K562 (cell line): Measurements from ENCODE around the gene TENT5A. TPM values are rescaled to one million over a fixed set of nuclear protein-coding genes. Genes with fewer than 3 reads are reported as not detected.

ENCODE experiments used
- ATAC-seq: fragments of 200-7000 bp; cut with Tn5 transposase; 3 replicates; pipeline ENCODE4 v1.9.1; 2020; ENCODE audit warnings: moderate library complexity
- BruUV-seq: library from RNA; stranded (reverse); fragments of 400-500 nt; replicated peaks from 2 replicates; lab custom pipeline; 2021; lab: Mats Ljungman, UMichigan
- CTCF ChIA-PET: fragments of 300-600 bp; formaldehyde crosslinking; extraction: SDS; loops from one replicate; lab custom pipeline; 2021; ENCODE audit warnings: low intra/inter-chr PET ratio; lab: Yijun Ruan, JAX
- POLR2A ChIA-PET: fragments of 300-600, 350-650 bp; sonication (Branson Sonifier 250); formaldehyde crosslinking; extraction: SDS; loops from one replicate; lab custom pipeline; 2021; ENCODE audit warnings: antibody characterized with exemption, inconsistent platforms; lab: Yijun Ruan, JAX
- DNase-seq, 4 experiments: peaks; one replicate each; pipeline versions ENCODE4 v3.0.0 to v3.0.0-alpha.2; 2011 to 2018; ENCODE audit warnings: low spot score in 3 of 4, mixed read lengths in 3 of 4; ENCODE audit errors: extremely low read depth in 1 of 4
- FAIRE-seq: peaks from 2 replicates; lab custom pipeline; 2011; peaks lifted over from hg19 to GRCh38; lab: Jason Lieb, UNC
- H2AFZ ChIP-seq: 2 replicates; pipeline ENCODE4 v1.6.0; 2011; ENCODE audit warnings: low read depth, low read length, control low read depth, inconsistent platforms
- H3K27ac ChIP-seq: fragments of 200-600 bp; 3 replicates; pipeline ENCODE4 v1.8.0; 2011; ENCODE audit warnings: low read depth, mild to moderate bottlenecking, control low read depth, inconsistent platforms, low read length, moderate library complexity, mixed read lengths; ENCODE audit errors: extremely low read depth
- H3K27me3 ChIP-seq, 2 experiments: fragments of 300-600 bp in 1 of 2; 2 replicates in 1 of 2; 3 replicates in 1 of 2; pipeline versions ENCODE4 v1.6.0 to v1.8.0; 2011; ENCODE audit warnings: inconsistent platforms in 2 of 2, low read length in 2 of 2, mild to moderate bottlenecking in 1 of 2, mixed read lengths in 1 of 2, moderate library complexity in 1 of 2; ENCODE audit not compliant: control insufficient read depth in 2 of 2, insufficient read depth in 2 of 2
- H3K36me3 ChIP-seq: fragments of 300-600 bp; 3 replicates; pipeline ENCODE4 v1.8.0; 2011; ENCODE audit warnings: mild to moderate bottlenecking, low read length, inconsistent platforms; ENCODE audit not compliant: control insufficient read depth, insufficient read depth
- H3K4me1 ChIP-seq, 2 experiments: fragments of 200-600 bp in 1 of 2; replicated peaks in 1 of 2; 2 replicates in 1 of 2; 3 replicates in 1 of 2; pipeline versions ENCODE4 v1.5.1 to v1.8.0; 2011; ENCODE audit warnings: inconsistent platforms in 2 of 2, low read length in 2 of 2, mild to moderate bottlenecking in 1 of 2, mixed read lengths in 1 of 2, moderate library complexity in 1 of 2; ENCODE audit not compliant: control insufficient read depth in 2 of 2, insufficient read depth in 2 of 2
- H3K4me2 ChIP-seq: 2 replicates; pipeline ENCODE4 v1.6.1; 2011; ENCODE audit warnings: low read length, control low read depth, inconsistent platforms, mixed read lengths; ENCODE audit not compliant: insufficient read depth
- H3K4me3 ChIP-seq: fragments of 200-600 bp; sonication (generic), shearing (Covaris generic); 2 replicates; pipeline ENCODE4 v1.5.1; 2016; ENCODE audit warnings: control low read depth, inconsistent platforms
- H3K79me2 ChIP-seq: fragments of 200-600 bp; 3 replicates; pipeline ENCODE4 v1.8.0; 2011; ENCODE audit warnings: low read length, inconsistent platforms; ENCODE audit not compliant: control insufficient read depth, insufficient read depth
- H3K9ac ChIP-seq, 2 experiments: 2 replicates each; pipeline versions ENCODE4 v1.6.0 to v1.6.1; 2011; ENCODE audit warnings: low read depth in 2 of 2, low read length in 2 of 2, control low read depth in 1 of 2, inconsistent platforms in 1 of 2, mild to moderate bottlenecking in 1 of 2, mixed read lengths in 1 of 2; ENCODE audit not compliant: insufficient read depth in 1 of 2
- H3K9me1 ChIP-seq: one replicate; pipeline ENCODE4 v1.6.0; 2011; ENCODE audit warnings: inconsistent platforms, mild to moderate bottlenecking, low read length, moderate library complexity; ENCODE audit not compliant: control insufficient read depth, insufficient read depth
- H3K9me3 ChIP-seq: replicated peaks from 2 replicates; pipeline ENCODE4 v1.5.1; 2011; ENCODE audit warnings: low read depth, low read length, inconsistent platforms; ENCODE audit not compliant: control insufficient read depth, insufficient read depth
- H4K20me1 ChIP-seq: replicated peaks from 2 replicates; pipeline ENCODE4 v1.6.1; 2011; ENCODE audit warnings: low read length, inconsistent platforms, mixed read lengths; ENCODE audit not compliant: control insufficient read depth, insufficient read depth
- GTF2F1 ChIP-seq: IDR thresholded peaks from 2 replicates; pipeline ENCODE4 v1.6.1; 2011; ENCODE audit warnings: low read depth, low read length, improper control_type of control experiment
- KDM1A ChIP-seq, 2 experiments: fragments of 450-650 bp; IDR thresholded peaks; 2 replicates each; pipeline ENCODE4 v1.6.1; 2016; ENCODE audit warnings: mild to moderate bottlenecking in 2 of 2
- MAFK ChIP-seq: IDR thresholded peaks from 2 replicates; pipeline ENCODE4 v1.6.1; 2011; ENCODE audit warnings: low read length, improper control_type of control experiment
- MTA1 ChIP-seq: fragments of 450-650 bp; IDR thresholded peaks from 2 replicates; pipeline ENCODE4 v1.6.1; 2017; ENCODE audit warnings: borderline replicate concordance
- NCOR1 ChIP-seq: fragments of 450-650 bp; IDR thresholded peaks from 2 replicates; pipeline ENCODE4 v1.6.1; 2016; ENCODE audit warnings: mild to moderate bottlenecking, moderate library complexity
- NEUROD1 ChIP-seq: fragments of 150-350 bp; IDR thresholded peaks from 2 replicates; pipeline ENCODE4 v1.6.1; 2014; ENCODE audit warnings: borderline replicate concordance, low read length, low read depth; ENCODE audit not compliant: partially characterized antibody
- SREBF1 ChIP-seq: fragments of 150-350 bp; IDR thresholded peaks from 2 replicates; pipeline ENCODE4 v1.6.1; 2014; ENCODE audit warnings: antibody characterized with exemption, low read depth, low read length, borderline replicate concordance
- SRF ChIP-seq, 2 experiments: fragments of 250-450, 450-650 bp in 1 of 2; sonication (Bioruptor Pico) in 1 of 2; sonication (generic) in 1 of 2; formaldehyde crosslinking; IDR thresholded peaks; 2 replicates each; pipeline versions ENCODE4 v1.5.0 to v1.5.1; 2020 to 2022; ENCODE audit warnings: mild to moderate bottlenecking in 1 of 2, missing genetic modification reagents in 1 of 2
- SRSF1 ChIP-seq: fragments of 200-400 bp; formaldehyde crosslinking; IDR thresholded peaks from 2 replicates; pipeline ENCODE4 v1.6.1; 2017; ENCODE audit warnings: mild to moderate bottlenecking, low read depth, low read length, moderate library complexity
- ZBTB11 ChIP-seq, 3 experiments: fragments of 200-800 bp in 1 of 3; fragments of 250-450 bp in 1 of 3; fragments of 450-650 bp in 1 of 3; sonication (Bioruptor Pico) in 1 of 3; sonication (Bioruptor generic) in 1 of 3; formaldehyde crosslinking in 1 of 3; IDR thresholded peaks; 2 replicates each; pipeline versions ENCODE4 v1.6.1 to v1.8.0; 2016 to 2022; ENCODE audit warnings: mild to moderate bottlenecking in 2 of 3, missing genetic modification characterization in 2 of 3, missing compliant biosample characterization in 1 of 3, moderate library complexity in 1 of 3
- ZBTB12 ChIP-seq: fragments of 250-450 bp; sonication (Bioruptor Pico); IDR thresholded peaks from 2 replicates; pipeline ENCODE4 v1.4.0; 2020
- ZMIZ1 ChIP-seq, 2 experiments: fragments of 150-350 bp in 1 of 2; IDR thresholded peaks; 2 replicates each; pipeline ENCODE4 v1.6.1; 2012 to 2016; ENCODE audit warnings: low read depth in 2 of 2, low read length in 2 of 2, mild to moderate bottlenecking in 1 of 2, moderate library complexity in 1 of 2
- ZNF146 ChIP-seq: IDR thresholded peaks from one replicate; pipeline ENCODE4 v1.6.1; 2018; ENCODE audit warnings: missing compliant biosample characterization; ENCODE audit not compliant: unreplicated experiment
- ZNF3 ChIP-seq: fragments of 250-450 bp; sonication (Bioruptor Pico); IDR thresholded peaks from 2 replicates; pipeline ENCODE4 v1.5.0; 2021; ENCODE audit warnings: mild to moderate bottlenecking, moderate library complexity
- ZNF696 ChIP-seq: fragments of 250-450 bp; sonication (Bioruptor Pico); conservative IDR thresholded peaks from 2 replicates; pipeline ENCODE4 v1.4.0; 2020; ENCODE audit warnings: mild to moderate bottlenecking, moderate library complexity
- WGBS: fragments of 100-300 bp; shearing (Covaris generic); methylation state at CpG from one replicate; pipeline ENCODE4 v1.1.6; 2016; ENCODE audit warnings: low coverage, mixed read lengths; ENCODE audit not compliant: insufficient coverage; ENCODE audit errors: missing lambda C conversion rate; 5-methylcytosine and 5-hydroxymethylcytosine counted together
- in situ Hi-C: fragments of 300-500 bp; cut with MboI; formaldehyde crosslinking; loops from 4 replicates; pipeline ENCODE4 v1.15.0; 2018; ENCODE audit warnings: inconsistent platforms, mixed read lengths
- intact Hi-C: fragments of 100-400 bp; cut with micrococcal nuclease; formaldehyde crosslinking; loops from 2 replicates; pipeline ENCODE4 v1.14.2; 2022
- polyA plus RNA-seq, 8 experiments: library from polyadenylated mRNA; depleted of rRNA in 4 of 8; stranded (reverse) in 5 of 8; unstranded in 3 of 8; fragments of >200 nt; fragmentation: Nextera tagmentation in 2 of 8; fragmentation: Illumina TruSeq in 1 of 8; extraction: Ambion mirVana in 2 of 8; extraction: Trizol in 1 of 8; gene quantifications; 2 replicates each; pipeline versions ENCODE4 v1.2.1 to v1.2.3, GENCODE V29; 2011 to 2014; ENCODE audit warnings: inconsistent platforms in 1 of 8, missing spikeins in 1 of 8
- total RNA-seq, 7 experiments: library from RNA; depleted of rRNA in 6 of 7; stranded (reverse); fragments of >200 nt in 6 of 7; fragmentation: Illumina TruSeq in 2 of 7; extraction: Trizol in 2 of 7; gene quantifications; 2 replicates each; pipeline versions ENCODE4 v1.2.1 to v1.2.3, GENCODE V29; 2011 to 2021; ENCODE audit warnings: low replicate concordance in 1 of 7

TENT5A gene
- total and polyA plus RNA-seq, 9 of the 15 experiments (the other 6 are each of a cell fraction or from before 2014, with no cell fraction given) = 0.77 to 2.3 (median 1.3) TPM

- no peaks in the 10 kb centered on the region for H3K27me3 ChIP-seq
- WGBS = 1% methylated on average over 5 of the region's 5 CpGs
- no peak overlapping the region for H2AFZ ChIP-seq
- H3K9ac ChIP-seq = no peak overlapping the region
- in situ Hi-C loops (no loop called here), intact Hi-C loops (no loop called here)
- no peak overlapping the region for H3K27ac ChIP-seq
- no peaks in the 10 kb centered on the region for H3K79me2 ChIP-seq
- DNase-seq = no peak
- H3K36me3 ChIP-seq = no peaks in the 10 kb centered on the region
- TF ChIP-seq ZNF696 (no peak), ZNF146 (no peak), ZNF3 (CRISPR knock-in tag) (no peak), SRSF1 (no peak), MAFK (no peak), MTA1 (no peak), GTF2F1 (no peak), NEUROD1 (no peak), SREBF1 (no peak), ZBTB12 (no peak), NCOR1 (no peak), ZMIZ1 (IDR thresholded peaks at IDR 0.05; ENCODE audit: low read depth in 2 of 2, low read length in 2 of 2) (no peak), ZBTB11 (CRISPR knock-in tag; IDR thresholded peaks at IDR 0.05) (no peak), SRF (CRISPR knock-in tag; IDR thresholded peaks at IDR 0.05) (no peak), KDM1A (IDR thresholded peaks at IDR 0.05) (no peak)
- TF ChIP-seq, all 486 proteins: peak for 0
- ChIA-PET CTCF (no interaction called here), POLR2A (no interaction called here)
- ATAC-seq (no peak), FAIRE-seq (no peak)
- no peaks in the 10 kb centered on the region for H4K20me1 ChIP-seq
- BruUV-seq = no TSS peak
- no peaks in the 10 kb centered on the region for H3K9me1 ChIP-seq
- no peaks in the 10 kb centered on the region for H3K4me1 ChIP-seq
- H3K4me2 ChIP-seq = no peak overlapping the region
- no peak overlapping the region for H3K4me3 ChIP-seq
- 0 out of 2 replicates have a peak, but pooled peaks cover 2% of the 10 kb centered on the region for H3K9me3 ChIP-seq
Observed at GRCh38 chr6:81708113-81708699, 44.3 kb downstream of the TENT5A start.
